CD8-positive, alpha-beta memory T cell (primary cell): ENCODE measurements around the gene TDRD9. TPM values are rescaled to one million over a fixed set of nuclear protein-coding genes. Genes with fewer than 3 reads are reported as not detected.

Experiments used
- CTCF ChIA-PET: fragments of 350-600 bp; sonication (Branson Sonifier 250); formaldehyde crosslinking; loops from one replicate; lab custom pipeline; 2021; ENCODE audit warnings: antibody characterized with exemption; lab: Charles Lee
- POLR2A ChIA-PET: fragments of 350-600 bp; sonication (Branson Sonifier 250); formaldehyde crosslinking; loops from one replicate; lab custom pipeline; 2021; ENCODE audit warnings: antibody characterized with exemption; lab: Charles Lee
- DNase-seq, 5 donors: peaks; one replicate each; pipeline versions ENCODE4 v3.0.0 to v3.0.0-alpha.2; 2020 to 2022; ENCODE audit warnings: mixed read lengths in 1 of 5
- H3K27ac ChIP-seq: one replicate; pipeline ENCODE4 v1.7.0; 2013; ENCODE audit warnings: low read depth, mild to moderate bottlenecking, low read length, moderate library complexity
- H3K27me3 ChIP-seq: 2 replicates; pipeline ENCODE4 v1.7.0; 2013; ENCODE audit warnings: low read length, mild to moderate bottlenecking; ENCODE audit not compliant: insufficient read depth, poor library complexity, severe bottlenecking
- H3K36me3 ChIP-seq: 2 replicates; pipeline ENCODE4 v1.7.0; 2013; ENCODE audit warnings: mild to moderate bottlenecking, low read length, moderate library complexity; ENCODE audit not compliant: insufficient read depth
- H3K4me1 ChIP-seq: 2 replicates; pipeline ENCODE4 v1.7.0; 2013; ENCODE audit warnings: mild to moderate bottlenecking, low read length, moderate library complexity; ENCODE audit not compliant: insufficient read depth
- H3K4me3 ChIP-seq: 2 replicates; pipeline ENCODE4 v1.7.0; 2013; ENCODE audit warnings: mild to moderate bottlenecking, low read length
- H3K9me3 ChIP-seq: 2 replicates; pipeline ENCODE4 v1.7.0; 2013; ENCODE audit warnings: mild to moderate bottlenecking, low read length
- H3K27ac Mint-ChIP-seq, 8 donors: one replicate each; pipeline ENCODE4 v1.8.0; 2020 to 2021; ENCODE audit warnings: mixed read lengths in 8 of 8, mild to moderate bottlenecking in 6 of 8, inconsistent platforms in 3 of 8, moderate library complexity in 3 of 8
- H3K27me3 Mint-ChIP-seq, 2 donors: one replicate each; pipeline ENCODE4 v1.8.0; 2020 to 2021; ENCODE audit warnings: mixed read lengths in 2 of 2, mild to moderate bottlenecking in 1 of 2, moderate library complexity in 1 of 2
- H3K36me3 Mint-ChIP-seq, 3 donors: one replicate each; pipeline ENCODE4 v1.8.0; 2020 to 2021; ENCODE audit warnings: mixed read lengths in 3 of 3, inconsistent platforms in 1 of 3, mild to moderate bottlenecking in 1 of 3
- H3K4me1 Mint-ChIP-seq, 3 donors: one replicate each; pipeline ENCODE4 v1.8.0; 2020 to 2021; ENCODE audit warnings: mixed read lengths in 3 of 3, inconsistent platforms in 1 of 3, mild to moderate bottlenecking in 1 of 3
- H3K4me3 Mint-ChIP-seq, 7 donors: one replicate each; pipeline ENCODE4 v1.8.0; 2020 to 2021; ENCODE audit warnings: mixed read lengths in 7 of 7, mild to moderate bottlenecking in 6 of 7, moderate library complexity in 4 of 7, inconsistent platforms in 2 of 7
- H3K9me3 Mint-ChIP-seq, 5 donors: one replicate each; pipeline ENCODE4 v1.8.0; 2020 to 2022; ENCODE audit warnings: mixed read lengths in 5 of 5, mild to moderate bottlenecking in 3 of 5, moderate library complexity in 2 of 5, inconsistent platforms in 1 of 5
- polyA plus RNA-seq: library from polyadenylated mRNA; unstranded; fragments of 300-500 nt; fragmentation: Illumina TruSeq; gene quantifications from one replicate; pipeline ENCODE4 v1.2.3, GENCODE V29; 2021
- total RNA-seq, 2 experiments: library from RNA; stranded (reverse); gene quantifications; one replicate each; pipeline ENCODE4 v1.2.3, GENCODE V29; 2021

The TDRD9 gene
- total and polyA plus RNA-seq, 3 experiments from 2014 or later, result 0.44 to 1.3 (median 0.46) TPM

GRCh38 chr14:103908580-103908979 lies 19.7 kb upstream of the TDRD9 start:
- ChIA-PET CTCF (interaction anchor here (1.2 to 5.6 kb wide), 3 partner anchors 11 to 98 kb away, joined by 3 to 56 read pairs (median 29); a partner anchor contains a TSS), POLR2A (no interaction called here)
- DNase-seq, result peak in 4 of 5 donors; percentile 23 to 72 (median 50)
- peak overlapping the region in 4 of 7 donors; percentile 3 to 25 (median 7) for H3K4me3 Mint-ChIP-seq
- H3K4me1 ChIP-seq, result peaks cover 22% of the 10 kb centered on the region
- H3K9me3 ChIP-seq, result no peaks in the 10 kb centered on the region
- peaks cover 17 to 26% (median 23%) of the 10 kb centered on the region in 3 donors for H3K4me1 Mint-ChIP-seq
- no peak overlapping the region for H3K27ac ChIP-seq
- peaks cover 0 to 4% of the 10 kb centered on the region in 2 donors for H3K27me3 Mint-ChIP-seq
- peaks cover 0 to 26% (median 3%) of the 10 kb centered on the region in 3 donors for H3K36me3 Mint-ChIP-seq
- H3K27ac Mint-ChIP-seq, result peak overlapping the region; percentile 15 to 91 (median 85)
- peaks cover 6% of the 10 kb centered on the region for H3K36me3 ChIP-seq
- H3K27me3 ChIP-seq, result no peaks in the 10 kb centered on the region
- H3K9me3 Mint-ChIP-seq, result no peaks in the 10 kb centered on the region
- H3K4me3 ChIP-seq, result no peak overlapping the region

GRCh38 chr14:103909531-103910261 lies 18.6 kb upstream of the TDRD9 start:
- H3K27me3 Mint-ChIP-seq, result no peaks in the 10 kb centered on the region
- H3K4me3 ChIP-seq, result peak overlapping the region; percentile 36
- peaks cover 12% of the 10 kb centered on the region for H3K36me3 ChIP-seq
- H3K9me3 Mint-ChIP-seq, result no peaks in the 10 kb centered on the region
- no peak for DNase-seq
- peaks cover 17 to 26% (median 23%) of the 10 kb centered on the region in 3 donors for H3K4me1 Mint-ChIP-seq
- H3K36me3 Mint-ChIP-seq, result peaks cover 0 to 35% (median 2%) of the 10 kb centered on the region in 3 donors
- ChIA-PET POLR2A (interaction anchor here (0.8 to 1.0 kb wide), 3 partner anchors 9 to 101 kb away, joined by 3 to 6 read pairs (median 3); no protein-coding TSS in a partner anchor), CTCF (interaction anchor here (0.7 to 5.6 kb wide), 11 partner anchors 9 to 112 kb away, joined by 3 to 56 read pairs (median 6); a partner anchor contains a TSS)
- H3K9me3 ChIP-seq, result no peaks in the 10 kb centered on the region
- H3K27ac Mint-ChIP-seq, result peak overlapping the region in 7 of 8 donors; percentile 68 to 89 (median 85)
- H3K4me1 ChIP-seq, result peaks cover 22% of the 10 kb centered on the region
- no peak overlapping the region for H3K27ac ChIP-seq
- peak overlapping the region; percentile 28 to 85 (median 82) for H3K4me3 Mint-ChIP-seq
- no peaks in the 10 kb centered on the region for H3K27me3 ChIP-seq

GRCh38 chr14:103910262-103910935 lies 17.9 kb upstream of the TDRD9 start:
- peaks cover 0 to 38% (median 6%) of the 10 kb centered on the region in 3 donors for H3K36me3 Mint-ChIP-seq
- Histone ChIP-seq H3K9me3 (no peaks in the 10 kb centered on the region), H3K27ac (no peak overlapping the region), H3K36me3 (peaks cover 12% of the 10 kb centered on the region), H3K4me3 (peak overlapping the region; percentile 36), H3K27me3 (no peaks in the 10 kb centered on the region), H3K4me1 (peaks cover 22% of the 10 kb centered on the region)
- H3K27me3 Mint-ChIP-seq, result no peaks in the 10 kb centered on the region
- peak; percentile 56 to 79 (median 64) for DNase-seq
- H3K4me1 Mint-ChIP-seq, result peaks cover 20 to 28% (median 23%) of the 10 kb centered on the region in 3 donors
- ChIA-PET POLR2A (interaction anchor here (0.8 to 1.0 kb wide), 3 partner anchors 10 to 102 kb away, joined by 3 to 6 read pairs (median 3); no protein-coding TSS in a partner anchor), CTCF (interaction anchor here (0.7 to 5.6 kb wide), 12 partner anchors 9 to 113 kb away, joined by 3 to 56 read pairs (median 6); a partner anchor contains a TSS)
- peak overlapping the region; percentile 22 to 89 (median 80) for H3K27ac Mint-ChIP-seq
- peak overlapping the region; percentile 28 to 85 (median 82) for H3K4me3 Mint-ChIP-seq
- H3K9me3 Mint-ChIP-seq, result no peaks in the 10 kb centered on the region

- Histone ChIP-seq H3K9me3 (no peaks in the 10 kb centered on the region), H3K36me3 (peaks cover 16% of the 10 kb centered on the region), H3K27me3 (no peaks in the 10 kb centered on the region), H3K4me3 (no peak overlapping the region), H3K4me1 (peaks cover 22% of the 10 kb centered on the region), H3K27ac (no peak overlapping the region)
- Mint-ChIP-seq H3K4me3 (no peak overlapping the region), H3K27ac (peak overlapping the region in 1 of 8 donors; percentile 22), H3K4me1 (peaks cover 23 to 30% (median 24%) of the 10 kb centered on the region in 3 donors), H3K9me3 (no peaks in the 10 kb centered on the region), H3K36me3 (peaks cover 0 to 43% (median 6%) of the 10 kb centered on the region in 3 donors), H3K27me3 (no peaks in the 10 kb centered on the region)
- ChIA-PET POLR2A (no interaction called here), CTCF (interaction anchor here (1.0 to 5.6 kb wide), 10 partner anchors 9 to 113 kb away, joined by 3 to 56 read pairs (median 7); a partner anchor contains a TSS)
- no peak for DNase-seq
Observed at GRCh38 chr14:103910984-103911383, 17.3 kb upstream of the TDRD9 start.

GRCh38 chr14:103915616-103916015 lies 12.6 kb upstream of the TDRD9 start:
- POLR2A ChIA-PET, result no interaction called here
- H3K9me3 ChIP-seq, result no peaks in the 10 kb centered on the region
- peak overlapping the region in 5 of 8 donors; percentile 19 to 70 (median 39) for H3K27ac Mint-ChIP-seq

GRCh38 chr14:103916636-103917262 lies 11.5 kb upstream of the TDRD9 start:
- Histone ChIP-seq H3K9me3 (no peaks in the 10 kb centered on the region), H3K36me3 (peaks cover 19% of the 10 kb centered on the region), H3K4me3 (no peak overlapping the region), H3K27ac (no peak overlapping the region), H3K4me1 (peaks cover 11% of the 10 kb centered on the region), H3K27me3 (no peaks in the 10 kb centered on the region)
- Mint-ChIP-seq H3K27me3 (no peaks in the 10 kb centered on the region), H3K4me1 (peaks cover 20 to 40% (median 26%) of the 10 kb centered on the region in 3 donors), H3K36me3 (peaks cover 0 to 57% (median 3%) of the 10 kb centered on the region in 3 donors), H3K9me3 (no peaks in the 10 kb centered on the region), H3K27ac (peak overlapping the region in 2 of 8 donors; percentile 26 to 39), H3K4me3 (no peak overlapping the region)
- ChIA-PET CTCF (interaction anchor here (1.0 to 1.6 kb wide), 4 partner anchors 15 to 108 kb away, joined by 3 to 7 read pairs (median 3); no protein-coding TSS in a partner anchor), POLR2A (interaction anchor here (0.7 kb wide), 1 partner anchor 111 kb away, joined by 3 read pairs; no protein-coding TSS in a partner anchor)
- no peak for DNase-seq

More at GRCh38 chr14:103915616-103916015, 12.6 kb upstream of the TDRD9 start:
- CTCF ChIA-PET, result interaction anchor here (1.4 to 1.6 kb wide), 2 partner anchors 14 to 107 kb away, joined by 3 to 7 read pairs; no protein-coding TSS in a partner anchor
- H3K27ac ChIP-seq, result no peak overlapping the region
- Mint-ChIP-seq H3K4me1 (peaks cover 15 to 35% (median 22%) of the 10 kb centered on the region in 3 donors), H3K9me3 (no peaks in the 10 kb centered on the region), H3K27me3 (no peaks in the 10 kb centered on the region), H3K36me3 (peaks cover 0 to 59% (median 3%) of the 10 kb centered on the region in 3 donors), H3K4me3 (peak overlapping the region in 1 of 7 donors; percentile 44)
- DNase-seq, result no peak
- H3K36me3 ChIP-seq, result peaks cover 19% of the 10 kb centered on the region
- no peaks in the 10 kb centered on the region for H3K27me3 ChIP-seq
- no peak overlapping the region for H3K4me3 ChIP-seq
- H3K4me1 ChIP-seq, result peaks cover 8% of the 10 kb centered on the region
